Caco-2 (cell line): Measurements from ENCODE around the gene MOCS1. TPM values are rescaled to one million over a fixed set of nuclear protein-coding genes. Genes with fewer than 3 reads are reported as not detected.
"Not testable (repeated sequence)": the region's sequence is repeated elsewhere in the genome, so short reads cannot be mapped to it uniquely, and the experiment has no call there.

Source experiments
- BruUV-seq: library from RNA; stranded (reverse); fragments of 400-500 nt; replicated peaks from 2 replicates; lab custom pipeline; 2021; lab: Mats Ljungman, UMichigan
- CTCF ChIA-PET: fragments of 300-600 bp; sonication (Branson Sonifier 250); formaldehyde crosslinking; loops from one replicate; lab custom pipeline; 2022; ENCODE audit warnings: antibody characterized with exemption; lab: Charles Lee
- POLR2A ChIA-PET: fragments of 300-600 bp; sonication (Branson Sonifier 250); formaldehyde crosslinking; loops from one replicate; lab custom pipeline; 2022; ENCODE audit warnings: antibody characterized with exemption; lab: Charles Lee
- DNase-seq, 2 experiments: peaks; one replicate each; pipeline versions ENCODE4 v3.0.0 to v3.0.0-alpha.2; 2020 to 2022
- H3K27me3 ChIP-seq: replicated peaks from 2 replicates; pipeline ENCODE4 v1.6.0; 2011; ENCODE audit warnings: low read length; ENCODE audit not compliant: control insufficient read depth, insufficient read depth
- H3K36me3 ChIP-seq: 2 replicates; pipeline ENCODE4 v1.5.1; 2011; ENCODE audit warnings: low read length; ENCODE audit not compliant: control insufficient read depth, insufficient read depth
- H3K4me1 ChIP-seq: fragments of 250-450 bp; sonication (Bioruptor Pico); 2 replicates; pipeline ENCODE4 v1.5.1; 2020; ENCODE audit warnings: mild to moderate bottlenecking
- H3K4me3 ChIP-seq: 2 replicates; pipeline ENCODE4 v1.5.1; 2011; ENCODE audit warnings: low read depth, mild to moderate bottlenecking, control low read depth, low read length
- H3K9me3 ChIP-seq: fragments of 250-450 bp; sonication (Bioruptor Pico); 2 replicates; pipeline ENCODE4 v1.5.1; 2020; ENCODE audit warnings: mild to moderate bottlenecking, moderate library complexity
- H3K27ac Mint-ChIP-seq: one replicate; pipeline ENCODE4 v1.8.0; 2022; ENCODE audit warnings: mixed read lengths; ENCODE audit not compliant: unreplicated experiment
- H3K27me3 Mint-ChIP-seq: one replicate; pipeline ENCODE4 v1.8.0; 2022; ENCODE audit warnings: mixed read lengths; ENCODE audit not compliant: insufficient read depth, unreplicated experiment
- H3K36me3 Mint-ChIP-seq: one replicate; pipeline ENCODE4 v1.8.0; 2022; ENCODE audit warnings: mild to moderate bottlenecking, mixed read lengths; ENCODE audit not compliant: insufficient read depth, unreplicated experiment
- H3K4me1 Mint-ChIP-seq: one replicate; pipeline ENCODE4 v1.8.0; 2022; ENCODE audit warnings: low read depth, mixed read lengths; ENCODE audit not compliant: unreplicated experiment
- H3K4me3 Mint-ChIP-seq: one replicate; pipeline ENCODE4 v1.8.0; 2022; ENCODE audit warnings: mild to moderate bottlenecking, moderate library complexity, mixed read lengths; ENCODE audit not compliant: unreplicated experiment
- H3K9me3 Mint-ChIP-seq: one replicate; pipeline ENCODE4 v1.8.0; 2022; ENCODE audit warnings: mixed read lengths; ENCODE audit not compliant: unreplicated experiment
- intact Hi-C: fragments of 100-400 bp; cut with micrococcal nuclease; formaldehyde crosslinking; loops from one replicate; pipeline ENCODE4 v1.10.0; 2022; ENCODE audit not compliant: unreplicated experiment
- total RNA-seq: library from RNA; stranded (reverse); gene quantifications from 2 replicates; pipeline ENCODE4 v1.2.3, GENCODE V29; 2022
- TF ChIP-seq, protein P1 (sequence below), 2 experiments: fragments of 200-600 bp in 1 of 2; IDR thresholded peaks; 1 replicate in 1 of 2; 2 replicates in 1 of 2; pipeline versions ENCODE4 v1.5.1 to v1.8.0; 2011 to 2022; ENCODE audit warnings: antibody characterized with exemption in 1 of 2, control low read depth in 1 of 2, inconsistent platforms in 1 of 2, low read depth in 1 of 2, low read length in 1 of 2, mild to moderate bottlenecking in 1 of 2, moderate library complexity in 1 of 2; ENCODE audit not compliant: insufficient read depth in 1 of 2, severe bottlenecking in 1 of 2, unreplicated experiment in 1 of 2

The MOCS1 gene
- total RNA-seq, 1 experiment from 2014 or later = 44.7 TPM

GRCh38 chr6:39978240-39978639 is 44.0 kb upstream of the MOCS1 start:
- no peak overlapping the region for H3K27ac Mint-ChIP-seq
- no TSS peak for BruUV-seq
- POLR2A ChIA-PET = no interaction called here

DNA sequence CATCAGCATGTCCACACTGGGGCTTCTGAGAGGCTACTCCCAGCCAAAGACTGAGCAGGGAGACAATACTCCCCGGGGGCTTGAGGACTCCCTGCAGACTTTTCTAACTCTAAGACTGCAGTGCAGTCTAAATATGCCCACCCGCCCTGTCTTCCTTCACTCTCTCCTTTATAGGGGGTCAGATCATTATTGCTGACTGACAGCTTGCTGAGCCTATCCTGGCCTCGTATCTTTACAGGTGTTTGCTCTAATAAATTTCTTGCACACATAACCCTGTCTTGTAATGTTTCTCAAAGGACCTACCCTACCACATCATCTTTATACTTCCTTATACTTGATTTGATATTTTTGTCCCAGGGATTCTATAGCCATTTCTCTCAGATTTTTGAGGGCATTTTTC is 39.4 kb upstream of the MOCS1 start:
- Mint-ChIP-seq H3K36me3 (no peaks in the 10 kb centered on the region), H3K4me3 (no peak overlapping the region), H3K27ac (no peak overlapping the region), H3K9me3 (peaks cover 13% of the 10 kb centered on the region), H3K4me1 (no peaks in the 10 kb centered on the region), H3K27me3 (no peaks in the 10 kb centered on the region)
- Histone ChIP-seq H3K27me3 (no peaks in the 10 kb centered on the region), H3K4me1 (peaks cover 8% of the 10 kb centered on the region; the same call in 1 of the 2 replicates), H3K36me3 (no peaks in the 10 kb centered on the region), H3K4me3 (no peak overlapping the region), H3K9me3 (no peaks in the 10 kb centered on the region)
- POLR2A ChIA-PET = no interaction called here
- DNase-seq = no peak
- CTCF ChIA-PET = no interaction called here
- no TSS peak for BruUV-seq
- intact Hi-C loops = no loop called here
- TF ChIP-seq, protein P1, sequence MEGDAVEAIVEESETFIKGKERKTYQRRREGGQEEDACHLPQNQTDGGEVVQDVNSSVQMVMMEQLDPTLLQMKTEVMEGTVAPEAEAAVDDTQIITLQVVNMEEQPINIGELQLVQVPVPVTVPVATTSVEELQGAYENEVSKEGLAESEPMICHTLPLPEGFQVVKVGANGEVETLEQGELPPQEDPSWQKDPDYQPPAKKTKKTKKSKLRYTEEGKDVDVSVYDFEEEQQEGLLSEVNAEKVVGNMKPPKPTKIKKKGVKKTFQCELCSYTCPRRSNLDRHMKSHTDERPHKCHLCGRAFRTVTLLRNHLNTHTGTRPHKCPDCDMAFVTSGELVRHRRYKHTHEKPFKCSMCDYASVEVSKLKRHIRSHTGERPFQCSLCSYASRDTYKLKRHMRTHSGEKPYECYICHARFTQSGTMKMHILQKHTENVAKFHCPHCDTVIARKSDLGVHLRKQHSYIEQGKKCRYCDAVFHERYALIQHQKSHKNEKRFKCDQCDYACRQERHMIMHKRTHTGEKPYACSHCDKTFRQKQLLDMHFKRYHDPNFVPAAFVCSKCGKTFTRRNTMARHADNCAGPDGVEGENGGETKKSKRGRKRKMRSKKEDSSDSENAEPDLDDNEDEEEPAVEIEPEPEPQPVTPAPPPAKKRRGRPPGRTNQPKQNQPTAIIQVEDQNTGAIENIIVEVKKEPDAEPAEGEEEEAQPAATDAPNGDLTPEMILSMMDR (IDR thresholded peaks at IDR 0.05; ENCODE audit: insufficient read depth in 1 of 2, low read depth in 1 of 2, low read length in 1 of 2, severe bottlenecking in 1 of 2, unreplicated experiment in 1 of 2) = no peak

More at GRCh38 chr6:39978240-39978639, 44.0 kb upstream of the MOCS1 start:
- H3K27me3 ChIP-seq = no peaks in the 10 kb centered on the region
- no peaks in the 10 kb centered on the region for H3K4me1 Mint-ChIP-seq
- no peaks in the 10 kb centered on the region for H3K36me3 Mint-ChIP-seq
- no peak overlapping the region for H3K4me3 ChIP-seq
- CTCF ChIA-PET = no interaction called here
- peaks cover 23% of the 10 kb centered on the region for H3K9me3 Mint-ChIP-seq
- H3K4me3 Mint-ChIP-seq = no peak overlapping the region
- no peaks in the 10 kb centered on the region for H3K27me3 Mint-ChIP-seq
- TF ChIP-seq, protein P1 (IDR thresholded peaks at IDR 0.05; ENCODE audit: insufficient read depth in 1 of 2, low read depth in 1 of 2, low read length in 1 of 2, severe bottlenecking in 1 of 2, unreplicated experiment in 1 of 2) = no peak
- no peaks in the 10 kb centered on the region for H3K36me3 ChIP-seq
- DNase-seq = no peak
- H3K9me3 ChIP-seq = no peaks in the 10 kb centered on the region
- H3K4me1 ChIP-seq = peaks cover 8% of the 10 kb centered on the region
- intact Hi-C loops = no loop called here

- H3K27me3 Mint-ChIP-seq, H3K4me1 Mint-ChIP-seq, intact Hi-C loops, H3K27ac Mint-ChIP-seq, H3K27me3 ChIP-seq, DNase-seq, H3K4me1 ChIP-seq, H3K36me3 ChIP-seq, H3K9me3 ChIP-seq, BruUV-seq, POLR2A ChIA-PET, H3K36me3 Mint-ChIP-seq, H3K4me3 ChIP-seq, H3K4me3 Mint-ChIP-seq: not testable (repeated sequence)
- CTCF ChIA-PET = interaction anchor here (0.6 to 1.3 kb wide), 2 partner anchors 8 to 145 kb away, joined by 3 read pairs; no protein-coding TSS in a partner anchor
- H3K9me3 Mint-ChIP-seq = peaks cover 13% of the 10 kb centered on the region
Measured at GRCh38 chr6:39972717-39973116, 38.5 kb upstream of the MOCS1 start.

GRCh38 chr6:39971131-39971530 is 36.9 kb upstream of the MOCS1 start:
- DNase-seq, H3K4me1 Mint-ChIP-seq, intact Hi-C loops, BruUV-seq, H3K4me3 Mint-ChIP-seq, H3K4me1 ChIP-seq, H3K4me3 ChIP-seq, H3K36me3 Mint-ChIP-seq, CTCF ChIA-PET, POLR2A ChIA-PET, H3K27ac Mint-ChIP-seq, H3K9me3 ChIP-seq, H3K27me3 Mint-ChIP-seq, H3K27me3 ChIP-seq, H3K36me3 ChIP-seq: not testable (repeated sequence)
- peaks cover 11% of the 10 kb centered on the region for H3K9me3 Mint-ChIP-seq
